ENCODE measurements around the gene PAEP.

PAEP gene

DNA sequence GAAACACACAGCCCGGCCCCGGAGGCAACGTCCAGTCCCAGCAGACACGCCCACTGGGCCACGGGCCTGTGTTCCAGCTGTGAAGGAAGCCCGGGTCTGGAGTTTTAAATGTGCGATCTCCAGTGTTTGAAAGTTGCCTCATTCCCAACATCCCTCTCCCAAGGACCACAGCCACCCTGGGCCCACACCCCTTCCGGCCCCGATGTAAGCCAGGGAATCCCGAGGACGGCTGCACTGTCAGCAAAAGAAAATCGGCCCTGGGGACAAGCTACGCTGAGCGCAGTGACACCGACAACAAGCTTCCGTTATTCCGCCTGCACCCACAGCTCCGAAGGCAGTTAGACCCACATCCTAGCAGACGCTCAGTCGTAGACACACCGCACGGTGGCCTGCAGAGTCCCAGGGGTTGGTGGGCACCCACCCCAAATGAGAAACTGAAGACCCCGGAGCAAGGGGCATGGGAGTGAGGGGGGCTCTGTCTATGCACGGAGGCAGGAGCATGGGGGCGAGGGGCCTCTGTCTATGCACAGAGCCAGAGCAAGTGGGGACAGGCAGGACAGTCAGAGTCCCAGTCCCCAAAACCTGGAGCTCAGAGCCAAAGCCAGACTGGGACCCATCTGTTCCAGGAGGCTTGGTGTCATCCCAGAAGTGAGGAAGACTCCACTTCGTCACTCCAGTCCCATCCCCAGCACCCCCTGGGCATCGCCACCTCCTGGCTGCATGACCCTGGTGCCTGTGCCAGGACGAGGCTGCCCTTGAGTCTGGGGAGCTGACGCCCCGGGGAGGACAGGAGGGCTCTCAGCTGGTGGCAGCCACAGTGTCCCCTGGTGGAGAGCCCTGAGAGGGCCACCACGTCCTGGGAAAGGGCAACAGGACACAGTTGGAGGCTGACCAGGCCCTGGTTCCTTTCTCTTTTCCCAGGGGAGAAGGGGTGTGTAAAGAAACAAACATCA, 54.4 kb downstream of the PAEP start:
- no peak for DNase-seq (ENCODE audit: low read depth in 3 of 3)
